Body of pancreas (tissue), 4 donors: ENCODE results near the gene PDZD2.
"Not testable (repeated sequence)": the region's sequence is repeated elsewhere in the genome, so short reads cannot be mapped to it uniquely, and the experiment has no call there.

Experiments
- POLR2A ChIP-seq, 3 donors: fragments of 450-650 bp; IDR thresholded peaks; one replicate each; pipeline ENCODE4 v1.6.1; 2016; ENCODE audit warnings: antibody characterized with exemption in 3 of 3, mild to moderate bottlenecking in 2 of 3
- TF ChIP-seq, protein P1 (sequence below), 7 experiments: fragments of 450-650 bp in 4 of 7; fragments of 200-600 bp in 3 of 7; sonication (generic) in 3 of 7; IDR thresholded peaks; one replicate each; pipeline ENCODE4 v1.5.1; 2016 to 2019; ENCODE audit warnings: antibody characterized with exemption in 7 of 7

DNA sequence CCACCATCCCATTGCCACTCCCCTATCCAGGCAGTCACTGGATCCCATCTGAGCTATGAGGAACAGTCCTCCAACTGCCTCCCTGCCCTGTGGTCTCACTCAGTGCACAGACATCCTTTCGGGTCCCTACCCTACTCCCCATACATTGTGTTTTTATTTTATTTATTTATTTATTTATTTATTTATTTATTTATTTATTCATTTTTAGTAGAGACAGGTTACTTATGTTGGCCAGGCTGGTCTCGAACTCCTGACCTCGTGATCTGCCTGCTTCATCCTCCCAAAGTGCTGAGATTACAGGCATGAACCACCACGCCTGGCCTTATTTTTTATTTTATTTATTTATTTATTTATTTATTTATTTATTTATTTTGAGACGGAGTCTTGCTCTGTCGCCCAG lies 137.4 kb downstream of the PDZD2 start:
- TF ChIP-seq, protein P1, sequence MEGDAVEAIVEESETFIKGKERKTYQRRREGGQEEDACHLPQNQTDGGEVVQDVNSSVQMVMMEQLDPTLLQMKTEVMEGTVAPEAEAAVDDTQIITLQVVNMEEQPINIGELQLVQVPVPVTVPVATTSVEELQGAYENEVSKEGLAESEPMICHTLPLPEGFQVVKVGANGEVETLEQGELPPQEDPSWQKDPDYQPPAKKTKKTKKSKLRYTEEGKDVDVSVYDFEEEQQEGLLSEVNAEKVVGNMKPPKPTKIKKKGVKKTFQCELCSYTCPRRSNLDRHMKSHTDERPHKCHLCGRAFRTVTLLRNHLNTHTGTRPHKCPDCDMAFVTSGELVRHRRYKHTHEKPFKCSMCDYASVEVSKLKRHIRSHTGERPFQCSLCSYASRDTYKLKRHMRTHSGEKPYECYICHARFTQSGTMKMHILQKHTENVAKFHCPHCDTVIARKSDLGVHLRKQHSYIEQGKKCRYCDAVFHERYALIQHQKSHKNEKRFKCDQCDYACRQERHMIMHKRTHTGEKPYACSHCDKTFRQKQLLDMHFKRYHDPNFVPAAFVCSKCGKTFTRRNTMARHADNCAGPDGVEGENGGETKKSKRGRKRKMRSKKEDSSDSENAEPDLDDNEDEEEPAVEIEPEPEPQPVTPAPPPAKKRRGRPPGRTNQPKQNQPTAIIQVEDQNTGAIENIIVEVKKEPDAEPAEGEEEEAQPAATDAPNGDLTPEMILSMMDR (IDR thresholded peaks at IDR 0.05): not testable (repeated sequence)
- TF ChIP-seq POLR2A (IDR thresholded peaks at IDR 0.05): not testable (repeated sequence)
